ENCODE results near the gene NSL1. TPM values are rescaled to one million over a fixed set of nuclear protein-coding genes. Genes with fewer than 3 reads are reported as not detected.
A peak's percentile ranks its signal among the peaks of the same experiment; 100 is the strongest.

The NSL1 gene
- total and polyA plus RNA-seq, 4 donors = 41.4 to 72.4 (median 50.1) TPM

GRCh38 chr1:212822956-212823355 is 31.4 kb upstream of the NSL1 start:
- Histone ChIP-seq H3K36me3 (ENCODE audit: control insufficient read depth, insufficient read depth, low read length) (no peaks in the 10 kb centered on the region), H3K9me3 (ENCODE audit: control insufficient read depth, insufficient read depth, low read length) (no peaks in the 10 kb centered on the region), H3K27ac (ENCODE audit: low read depth, low read length) (no peak overlapping the region), H3K27me3 (ENCODE audit: control insufficient read depth, insufficient read depth, low read length) (no peaks in the 10 kb centered on the region), H3K4me3 (ENCODE audit: low read depth, low read length) (no peak overlapping the region), H3K4me1 (ENCODE audit: control insufficient read depth, insufficient read depth, low read length) (no peaks in the 10 kb centered on the region)
- DNase-seq (ENCODE audit: low read depth in 4 of 6, low spot score in 6 of 6) = no peak
- 100% methylated on average over 2 of the region's 3 CpGs for WGBS (ENCODE audit: insufficient coverage)

DNA sequence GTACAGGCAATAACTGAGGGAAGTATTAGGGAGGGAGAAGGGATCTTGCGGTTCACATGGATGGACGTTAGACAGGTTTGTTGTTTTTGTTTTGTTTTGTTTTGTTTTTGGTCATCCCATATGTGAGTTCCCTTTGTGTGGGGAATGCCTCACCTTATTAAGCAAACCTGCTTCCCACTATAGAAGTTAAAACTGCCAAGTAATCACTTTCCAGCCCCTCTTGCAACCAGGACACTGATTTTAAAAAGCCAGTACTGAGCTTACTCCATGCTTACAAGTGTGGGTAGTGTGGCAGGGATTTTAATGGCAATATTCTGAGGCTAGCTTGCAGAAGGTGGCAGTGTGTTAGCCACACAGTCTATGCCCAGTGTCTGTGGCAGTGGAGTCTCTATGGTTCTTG is 29.4 kb upstream of the NSL1 start:
- Histone ChIP-seq H3K4me3 (ENCODE audit: low read depth, low read length) (no peak overlapping the region), H3K27ac (ENCODE audit: low read depth, low read length) (no peak overlapping the region), H3K27me3 (ENCODE audit: control insufficient read depth, insufficient read depth, low read length) (no peaks in the 10 kb centered on the region), H3K36me3 (ENCODE audit: control insufficient read depth, insufficient read depth, low read length) (no peaks in the 10 kb centered on the region), H3K9me3 (ENCODE audit: control insufficient read depth, insufficient read depth, low read length) (no peaks in the 10 kb centered on the region), H3K4me1 (ENCODE audit: control insufficient read depth, insufficient read depth, low read length) (no peaks in the 10 kb centered on the region)
- WGBS (ENCODE audit: insufficient coverage) = no CpG with 5 or more reads among the region's 2 CpGs
- DNase-seq (ENCODE audit: low read depth in 4 of 6, low spot score in 6 of 6) = no peak

DNA sequence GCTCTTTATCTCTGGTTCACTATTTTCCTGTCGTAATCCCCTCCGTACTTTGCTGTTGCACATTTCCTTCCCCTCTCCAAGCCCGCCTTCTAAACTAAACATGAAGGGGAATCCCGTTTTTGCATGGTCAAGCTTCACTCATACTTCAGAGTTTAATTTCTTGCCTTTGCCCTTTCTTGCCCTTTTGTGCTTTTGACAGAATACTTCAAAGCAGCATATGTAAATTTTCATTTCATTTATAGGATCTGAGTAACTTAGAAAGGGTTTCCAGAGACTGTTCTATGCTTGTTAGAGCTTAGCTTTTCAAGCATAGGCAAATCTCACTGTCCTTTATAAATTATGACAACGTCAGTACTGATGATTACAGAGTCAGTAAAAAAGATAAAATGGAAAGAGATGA is 28.1 kb upstream of the NSL1 start:
- DNase-seq (ENCODE audit: low read depth in 4 of 6, low spot score in 6 of 6) = no peak
- Histone ChIP-seq H3K27me3 (ENCODE audit: control insufficient read depth, insufficient read depth, low read length) (no peaks in the 10 kb centered on the region), H3K36me3 (ENCODE audit: control insufficient read depth, insufficient read depth, low read length) (no peaks in the 10 kb centered on the region), H3K27ac (ENCODE audit: low read depth, low read length) (no peak overlapping the region), H3K4me3 (ENCODE audit: low read depth, low read length) (no peak overlapping the region), H3K4me1 (ENCODE audit: control insufficient read depth, insufficient read depth, low read length) (no peaks in the 10 kb centered on the region), H3K9me3 (ENCODE audit: control insufficient read depth, insufficient read depth, low read length) (no peaks in the 10 kb centered on the region)
- WGBS (ENCODE audit: insufficient coverage) = 94% methylated on average over 3 of the region's 5 CpGs

- no peaks in the 10 kb centered on the region for H3K9me3 ChIP-seq (ENCODE audit: control insufficient read depth, insufficient read depth, low read length)
- H3K4me3 ChIP-seq (ENCODE audit: low read depth, low read length) = no peak overlapping the region
- peaks cover 4% of the 10 kb centered on the region for H3K36me3 ChIP-seq (ENCODE audit: control insufficient read depth, insufficient read depth, low read length)
- 67% methylated on average over 3 of the region's 3 CpGs for WGBS (ENCODE audit: insufficient coverage)
- no peak for DNase-seq (ENCODE audit: low read depth in 4 of 6, low spot score in 6 of 6)
- no peak overlapping the region for H3K27ac ChIP-seq (ENCODE audit: low read depth, low read length)
- H3K4me1 ChIP-seq (ENCODE audit: control insufficient read depth, insufficient read depth, low read length) = no peaks in the 10 kb centered on the region
- no peaks in the 10 kb centered on the region for H3K27me3 ChIP-seq (ENCODE audit: control insufficient read depth, insufficient read depth, low read length)
Measured at GRCh38 chr1:212816567-212817278, 25.1 kb upstream of the NSL1 start.

DNA sequence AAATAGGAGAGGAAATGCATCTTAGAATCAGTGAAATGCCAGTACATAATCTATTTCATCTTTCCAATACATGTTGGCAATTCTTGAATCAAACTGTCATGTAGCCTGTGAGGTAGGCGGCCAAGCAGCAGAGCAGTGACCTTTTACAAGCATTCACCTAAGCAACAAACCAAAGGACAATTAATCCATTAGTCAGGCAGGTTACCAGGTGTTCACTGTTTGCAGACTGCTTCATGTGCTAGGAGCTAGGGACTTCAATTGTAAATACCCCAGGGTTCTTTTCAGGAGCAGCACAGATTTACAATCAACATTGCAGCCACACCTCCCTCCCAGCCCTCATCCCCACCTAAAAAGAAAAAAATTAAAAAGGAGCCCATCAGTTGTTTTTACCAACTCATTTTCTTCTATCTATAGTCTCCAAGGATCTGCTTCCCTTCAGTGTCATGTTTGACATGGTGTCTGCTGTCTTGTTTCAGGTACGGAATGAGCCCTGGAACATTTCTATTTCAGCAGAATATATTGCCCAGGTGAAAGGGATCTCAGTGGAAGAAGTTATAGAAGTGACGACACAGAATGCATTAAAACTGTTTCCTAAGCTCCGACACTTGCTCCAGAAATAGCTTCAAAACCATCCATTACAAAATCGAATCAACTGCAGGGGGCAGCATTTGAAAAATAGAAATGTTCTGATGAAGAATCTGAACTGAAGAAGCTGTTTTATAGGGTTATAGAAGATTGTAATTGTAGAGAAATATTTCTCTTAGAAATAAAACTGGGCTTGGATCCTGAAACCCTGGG is 23.2 kb upstream of the NSL1 start:
- no peak overlapping the region for H3K4me3 ChIP-seq (ENCODE audit: low read depth, low read length)
- no peaks in the 10 kb centered on the region for H3K27me3 ChIP-seq (ENCODE audit: control insufficient read depth, insufficient read depth, low read length)
- H3K4me1 ChIP-seq (ENCODE audit: control insufficient read depth, insufficient read depth, low read length) = no peaks in the 10 kb centered on the region
- H3K9me3 ChIP-seq (ENCODE audit: control insufficient read depth, insufficient read depth, low read length) = no peaks in the 10 kb centered on the region
- peak in 5 of 6 donors; percentile 17 to 77 (median 38) for DNase-seq (ENCODE audit: low read depth in 4 of 6, low spot score in 6 of 6)
- WGBS (ENCODE audit: insufficient coverage) = 80% methylated on average over 1 of the region's 5 CpGs
- H3K27ac ChIP-seq (ENCODE audit: low read depth, low read length) = no peak overlapping the region
- H3K36me3 ChIP-seq (ENCODE audit: control insufficient read depth, insufficient read depth, low read length) = peaks cover 10% of the 10 kb centered on the region

DNA sequence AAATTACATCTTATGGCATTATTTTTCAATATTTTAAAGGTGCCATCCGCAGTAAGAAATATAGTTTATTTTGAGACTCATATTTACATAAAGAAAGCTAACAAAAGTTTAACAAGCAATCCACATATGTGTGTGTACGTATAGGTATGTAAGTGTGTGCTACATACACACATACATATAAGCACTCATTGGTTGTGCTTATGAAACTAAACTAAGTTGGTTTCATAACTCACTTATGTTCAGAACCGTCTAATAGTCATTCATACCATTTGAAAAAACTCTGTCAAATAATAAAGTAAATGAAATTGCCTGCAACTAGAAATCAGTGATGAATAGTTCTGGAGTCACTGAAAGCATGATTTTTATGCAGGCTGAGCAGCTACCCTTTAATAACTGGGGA is 14.2 kb upstream of the NSL1 start:
- WGBS (ENCODE audit: insufficient coverage) = no CpG with 5 or more reads among the region's 3 CpGs

GRCh38 chr1:212797681-212798080 is 6.1 kb upstream of the NSL1 start:
- H3K36me3 ChIP-seq (ENCODE audit: control insufficient read depth, insufficient read depth, low read length) = peaks cover 6% of the 10 kb centered on the region
- H3K4me1 ChIP-seq (ENCODE audit: control insufficient read depth, insufficient read depth, low read length) = peaks cover under 1% of the 10 kb centered on the region
- no peak overlapping the region for H3K27ac ChIP-seq (ENCODE audit: low read depth, low read length)
- DNase-seq (ENCODE audit: low read depth in 4 of 6, low spot score in 6 of 6) = no peak
- H3K4me3 ChIP-seq (ENCODE audit: low read depth, low read length) = no peak overlapping the region
- H3K9me3 ChIP-seq (ENCODE audit: control insufficient read depth, insufficient read depth, low read length) = no peaks in the 10 kb centered on the region
- 100% methylated on average over 1 of the region's 3 CpGs for WGBS (ENCODE audit: insufficient coverage)
- H3K27me3 ChIP-seq (ENCODE audit: control insufficient read depth, insufficient read depth, low read length) = no peaks in the 10 kb centered on the region

More for the DNA sequence above, 14.2 kb upstream of the NSL1 start:
- DNase-seq (ENCODE audit: low read depth in 4 of 6, low spot score in 6 of 6) = no peak
- Histone ChIP-seq H3K4me1 (ENCODE audit: control insufficient read depth, insufficient read depth, low read length) (no peaks in the 10 kb centered on the region), H3K27me3 (ENCODE audit: control insufficient read depth, insufficient read depth, low read length) (no peaks in the 10 kb centered on the region), H3K27ac (ENCODE audit: low read depth, low read length) (no peak overlapping the region), H3K9me3 (ENCODE audit: control insufficient read depth, insufficient read depth, low read length) (no peaks in the 10 kb centered on the region), H3K36me3 (ENCODE audit: control insufficient read depth, insufficient read depth, low read length) (peaks cover 11% of the 10 kb centered on the region), H3K4me3 (ENCODE audit: low read depth, low read length) (no peak overlapping the region)

DNA sequence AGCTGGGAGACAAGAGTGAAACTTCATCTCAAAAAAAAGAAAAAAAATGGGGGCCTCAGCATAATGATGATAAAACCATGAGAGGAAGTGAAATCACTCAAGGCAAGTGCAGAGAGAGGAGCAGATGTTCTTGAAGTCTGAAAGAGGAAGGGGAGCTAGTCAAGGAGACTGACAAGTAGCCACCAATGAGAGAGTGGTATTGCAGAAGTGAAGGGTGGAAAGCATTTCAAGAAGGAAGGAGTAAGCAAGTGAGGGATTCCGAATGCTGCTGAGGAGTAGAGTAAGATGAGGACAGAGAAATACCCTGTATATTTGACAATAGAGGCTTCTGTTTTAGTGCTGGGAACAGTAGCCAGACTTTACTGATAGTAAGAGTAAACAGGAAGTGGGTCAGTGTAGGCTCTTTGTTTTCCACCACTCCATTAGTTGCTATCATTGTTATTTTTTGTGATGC is 3.0 kb upstream of the NSL1 start:
- H3K9me3 ChIP-seq (ENCODE audit: control insufficient read depth, insufficient read depth, low read length) = no peaks in the 10 kb centered on the region
- no peaks in the 10 kb centered on the region for H3K27me3 ChIP-seq (ENCODE audit: control insufficient read depth, insufficient read depth, low read length)
- no peak overlapping the region for H3K27ac ChIP-seq (ENCODE audit: low read depth, low read length)
- H3K4me1 ChIP-seq (ENCODE audit: control insufficient read depth, insufficient read depth, low read length) = peaks cover 17% of the 10 kb centered on the region
- WGBS (ENCODE audit: insufficient coverage) = 80% methylated on average over 1 of the region's 1 CpG
- peak in 1 of 6 donors; percentile 15 for DNase-seq (ENCODE audit: low read depth in 4 of 6, low spot score in 6 of 6)
- H3K36me3 ChIP-seq (ENCODE audit: control insufficient read depth, insufficient read depth, low read length) = peaks cover 6% of the 10 kb centered on the region
- H3K4me3 ChIP-seq (ENCODE audit: low read depth, low read length) = no peak overlapping the region

- WGBS (ENCODE audit: insufficient coverage) = 0% methylated on average over 5 of the region's 16 CpGs
- no peaks in the 10 kb centered on the region for H3K27me3 ChIP-seq (ENCODE audit: control insufficient read depth, insufficient read depth, low read length)
- no peak for DNase-seq (ENCODE audit: low read depth in 4 of 6, low spot score in 6 of 6)
- H3K9me3 ChIP-seq (ENCODE audit: control insufficient read depth, insufficient read depth, low read length) = no peaks in the 10 kb centered on the region
- H3K36me3 ChIP-seq (ENCODE audit: control insufficient read depth, insufficient read depth, low read length) = peaks cover 6% of the 10 kb centered on the region
- H3K27ac ChIP-seq (ENCODE audit: low read depth, low read length) = peak overlapping the region; percentile 96
- peak overlapping the region; percentile 84 for H3K4me3 ChIP-seq (ENCODE audit: low read depth, low read length)
- H3K4me1 ChIP-seq (ENCODE audit: control insufficient read depth, insufficient read depth, low read length) = peaks cover 17% of the 10 kb centered on the region
Measured at GRCh38 chr1:212792396-212792908, 875 bp upstream of the NSL1 start.

All from spinal cord (tissue), 10 donors.